Mammary epithelial cell (primary cell): ENCODE data around the gene SLC9A6.

Experiments
- EZH2 ChIP-seq: IDR thresholded peaks from 2 replicates; pipeline ENCODE4 v1.6.1; 2012; ENCODE audit warnings: low read length, inconsistent platforms, borderline replicate concordance
- TF ChIP-seq, protein P1 (sequence below), 2 donors: IDR thresholded peaks in 1 of 2; conservative IDR thresholded peaks in 1 of 2; 2 replicates each; pipeline ENCODE4 v1.5.1; 2011 to 2012; ENCODE audit warnings: inconsistent platforms in 2 of 2, low read length in 2 of 2, mild to moderate bottlenecking in 2 of 2, control low read depth in 1 of 2, low read depth in 1 of 2; ENCODE audit not compliant: insufficient read depth in 1 of 2; ENCODE audit errors: extremely low read depth in 1 of 2

DNA sequence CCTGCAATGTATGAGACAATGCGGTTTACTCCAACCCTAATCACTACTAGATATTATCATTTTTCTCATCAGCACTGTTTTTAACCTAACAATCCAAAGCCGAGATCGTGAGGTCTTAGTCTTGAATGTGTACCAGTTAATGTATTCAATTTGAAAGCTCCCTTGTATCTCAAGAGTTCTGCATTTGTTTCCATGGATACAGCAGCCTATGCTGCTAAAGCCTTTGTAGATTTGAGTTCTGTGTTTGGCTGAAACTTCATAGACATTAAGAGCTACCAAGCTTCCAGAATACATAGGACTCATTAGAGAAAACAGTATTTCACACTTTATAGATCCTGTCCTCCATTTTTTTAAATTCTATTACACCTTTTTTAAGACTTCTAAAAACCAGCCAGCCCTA lies 39.9 kb downstream of the SLC9A6 start:
- TF ChIP-seq, protein P1, sequence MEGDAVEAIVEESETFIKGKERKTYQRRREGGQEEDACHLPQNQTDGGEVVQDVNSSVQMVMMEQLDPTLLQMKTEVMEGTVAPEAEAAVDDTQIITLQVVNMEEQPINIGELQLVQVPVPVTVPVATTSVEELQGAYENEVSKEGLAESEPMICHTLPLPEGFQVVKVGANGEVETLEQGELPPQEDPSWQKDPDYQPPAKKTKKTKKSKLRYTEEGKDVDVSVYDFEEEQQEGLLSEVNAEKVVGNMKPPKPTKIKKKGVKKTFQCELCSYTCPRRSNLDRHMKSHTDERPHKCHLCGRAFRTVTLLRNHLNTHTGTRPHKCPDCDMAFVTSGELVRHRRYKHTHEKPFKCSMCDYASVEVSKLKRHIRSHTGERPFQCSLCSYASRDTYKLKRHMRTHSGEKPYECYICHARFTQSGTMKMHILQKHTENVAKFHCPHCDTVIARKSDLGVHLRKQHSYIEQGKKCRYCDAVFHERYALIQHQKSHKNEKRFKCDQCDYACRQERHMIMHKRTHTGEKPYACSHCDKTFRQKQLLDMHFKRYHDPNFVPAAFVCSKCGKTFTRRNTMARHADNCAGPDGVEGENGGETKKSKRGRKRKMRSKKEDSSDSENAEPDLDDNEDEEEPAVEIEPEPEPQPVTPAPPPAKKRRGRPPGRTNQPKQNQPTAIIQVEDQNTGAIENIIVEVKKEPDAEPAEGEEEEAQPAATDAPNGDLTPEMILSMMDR (conservative IDR thresholded peaks at IDR 0.05 in 1 of 2, IDR thresholded peaks at IDR 0.05 in 1 of 2; ENCODE audit: extremely low read depth in 1 of 2, insufficient read depth in 1 of 2, low read depth in 1 of 2, low read length in 2 of 2) = no peak
- TF ChIP-seq EZH2 = no peak
